Jurkat, Clone E6-1 (cell line): ENCODE results near the gene ZFAND2B. TPM values are rescaled to one million over a fixed set of nuclear protein-coding genes. Genes with fewer than 3 reads are reported as not detected.

Source experiments
- DNase-seq: peaks from one replicate; pipeline ENCODE4 v3.0.0-alpha.2; 2011; ENCODE audit warnings: low read depth, low spot score
- H3K4me3 ChIP-seq: 2 replicates; pipeline ENCODE4 v1.5.1; 2011; ENCODE audit warnings: mild to moderate bottlenecking, low read length, control low read depth, moderate library complexity
- polyA plus RNA-seq: library from polyadenylated mRNA; unstranded; fragments of >200 nt; gene quantifications from one replicate; pipeline ENCODE4 v1.2.1, GENCODE V29; 2012; ENCODE audit warnings: missing spikeins; ENCODE audit not compliant: insufficient read length, insufficient read depth

The ZFAND2B gene, protein sequence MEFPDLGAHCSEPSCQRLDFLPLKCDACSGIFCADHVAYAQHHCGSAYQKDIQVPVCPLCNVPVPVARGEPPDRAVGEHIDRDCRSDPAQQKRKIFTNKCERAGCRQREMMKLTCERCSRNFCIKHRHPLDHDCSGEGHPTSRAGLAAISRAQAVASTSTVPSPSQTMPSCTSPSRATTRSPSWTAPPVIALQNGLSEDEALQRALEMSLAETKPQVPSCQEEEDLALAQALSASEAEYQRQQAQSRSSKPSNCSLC
- 49.7 TPM for polyA plus RNA-seq

DNA sequence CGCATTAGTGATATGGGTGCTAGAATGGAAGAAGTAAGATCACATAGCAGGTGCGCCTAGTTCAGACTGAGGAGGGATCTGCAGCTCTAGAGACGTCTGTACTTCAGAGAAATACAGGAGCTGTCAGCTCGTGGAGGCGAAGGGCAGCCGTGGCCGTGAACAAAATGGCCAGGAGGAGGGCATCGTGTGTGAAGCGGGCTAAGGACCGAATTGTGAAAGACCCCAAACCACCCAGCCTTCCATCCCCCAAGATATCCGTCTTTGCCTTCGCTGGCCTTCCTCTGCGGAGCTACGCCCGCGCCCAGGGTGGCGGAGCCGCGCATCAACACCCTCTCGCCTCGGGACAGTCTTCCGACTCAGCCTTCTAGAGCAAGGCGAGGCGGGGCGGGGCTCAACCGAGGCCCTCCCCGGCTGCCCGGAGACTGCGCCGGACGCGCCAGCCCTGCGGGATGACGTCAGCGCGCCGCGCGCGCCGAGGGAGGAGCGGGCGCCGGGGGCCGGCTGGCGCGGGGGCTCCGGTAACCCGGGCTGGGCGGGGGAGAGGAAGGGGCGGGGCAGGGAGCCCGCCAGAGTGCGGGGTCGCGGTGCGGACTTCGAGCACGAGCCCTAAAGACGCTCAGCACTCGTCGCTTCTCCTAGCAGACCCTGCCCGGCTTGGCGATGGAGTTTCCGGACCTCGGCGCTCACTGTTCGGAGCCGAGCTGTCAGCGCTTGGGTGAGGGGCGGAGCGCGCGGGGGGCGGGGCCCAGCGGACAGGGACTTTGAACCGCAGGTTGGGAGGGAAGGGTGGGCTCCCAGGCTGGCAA lies at the start of gene ZFAND2B:
Gene ZFAND2B (plus strand): TSS at position 455 of the 806 bp plus-strand sequence. CDS start 206 bp downstream, at position 661.
- DNase-seq = peak; percentile 87
- peak within 1 kb of the TSS; percentile 60 for H3K4me3 ChIP-seq

DNA sequence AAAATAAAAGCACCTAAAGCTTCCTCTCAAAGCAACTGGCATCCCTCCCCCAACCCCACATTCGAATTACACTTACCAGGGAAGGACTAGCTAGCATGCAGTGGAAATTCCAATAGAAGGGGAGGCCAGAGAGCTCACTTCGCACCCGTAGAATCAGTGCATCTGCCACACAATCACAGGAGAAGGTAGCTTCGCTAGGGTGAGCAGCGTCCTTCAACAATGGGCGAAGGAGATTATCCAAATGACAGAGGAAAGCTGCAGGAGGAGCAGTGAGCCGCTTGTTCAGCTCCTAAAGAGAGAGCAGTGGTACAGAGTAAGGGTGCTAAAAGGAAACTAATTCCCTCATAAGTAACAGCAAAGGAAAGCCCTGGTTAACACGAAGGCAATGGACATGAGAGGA lies 49.2 kb upstream of the ZFAND2B start:
- no peak overlapping the region for H3K4me3 ChIP-seq
- DNase-seq = no peak

DNA sequence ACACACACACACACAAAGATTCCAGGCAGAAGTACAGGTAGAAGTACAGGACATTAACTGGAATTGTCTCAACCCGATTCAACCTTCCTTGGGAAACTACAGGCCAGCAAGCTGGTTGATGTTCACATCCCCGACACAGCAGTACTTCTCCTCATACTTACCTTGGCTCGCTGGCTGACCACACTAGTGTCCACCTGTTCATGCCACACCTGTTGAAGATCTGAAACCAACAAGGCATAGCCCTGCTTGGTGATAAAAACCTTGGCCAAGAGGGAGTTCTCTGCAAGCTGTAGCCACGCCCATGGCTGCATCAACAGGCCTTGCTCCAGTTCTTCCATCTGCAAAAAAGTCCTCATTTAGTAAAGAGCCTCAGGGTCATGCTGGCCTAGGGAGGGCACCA lies 48.6 kb upstream of the ZFAND2B start:
- DNase-seq = no peak
- no peak overlapping the region for H3K4me3 ChIP-seq

DNA sequence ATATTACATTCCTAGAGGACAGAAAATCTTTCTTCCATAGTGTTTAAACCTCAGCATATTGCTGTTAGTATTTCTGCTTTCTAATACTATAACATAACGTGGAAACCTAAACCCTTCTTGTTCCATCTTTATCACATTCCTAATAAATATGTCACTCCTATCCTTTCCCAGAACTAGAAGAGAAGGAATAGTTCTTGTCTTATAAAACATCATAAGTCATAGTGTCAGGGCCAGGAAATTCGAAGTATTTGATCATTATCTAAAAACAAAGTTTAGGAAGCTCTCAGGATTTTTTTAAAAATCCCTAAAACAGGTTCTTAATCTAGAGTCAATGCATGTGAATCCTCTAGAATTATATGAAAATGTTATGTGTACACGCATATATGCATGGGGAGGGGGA lies 48.0 kb upstream of the ZFAND2B start:
- no peak overlapping the region for H3K4me3 ChIP-seq
- DNase-seq = no peak

DNA sequence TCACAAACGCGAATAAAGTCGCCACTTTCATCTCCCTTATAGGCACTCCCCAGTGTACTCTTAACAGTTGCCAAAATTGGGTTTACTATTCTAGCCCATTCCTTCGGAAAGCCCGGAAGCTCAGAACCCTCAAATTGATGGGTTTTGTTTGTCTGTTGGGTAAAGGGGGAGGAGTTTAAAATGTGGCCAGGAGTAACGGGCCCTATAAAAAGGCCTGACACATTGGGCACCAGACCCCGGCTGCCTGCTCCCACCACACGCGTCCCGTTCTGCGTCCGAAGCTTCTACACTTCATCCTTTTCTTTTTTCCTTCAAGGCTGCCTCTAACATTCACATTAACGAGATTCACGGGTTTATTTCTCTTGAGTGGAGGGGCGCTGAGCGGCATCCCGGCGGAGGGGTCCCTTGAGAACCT lies 46.8 kb upstream of the ZFAND2B start:
- peak overlapping the region; percentile 69 for H3K4me3 ChIP-seq
- no peak for DNase-seq

DNA sequence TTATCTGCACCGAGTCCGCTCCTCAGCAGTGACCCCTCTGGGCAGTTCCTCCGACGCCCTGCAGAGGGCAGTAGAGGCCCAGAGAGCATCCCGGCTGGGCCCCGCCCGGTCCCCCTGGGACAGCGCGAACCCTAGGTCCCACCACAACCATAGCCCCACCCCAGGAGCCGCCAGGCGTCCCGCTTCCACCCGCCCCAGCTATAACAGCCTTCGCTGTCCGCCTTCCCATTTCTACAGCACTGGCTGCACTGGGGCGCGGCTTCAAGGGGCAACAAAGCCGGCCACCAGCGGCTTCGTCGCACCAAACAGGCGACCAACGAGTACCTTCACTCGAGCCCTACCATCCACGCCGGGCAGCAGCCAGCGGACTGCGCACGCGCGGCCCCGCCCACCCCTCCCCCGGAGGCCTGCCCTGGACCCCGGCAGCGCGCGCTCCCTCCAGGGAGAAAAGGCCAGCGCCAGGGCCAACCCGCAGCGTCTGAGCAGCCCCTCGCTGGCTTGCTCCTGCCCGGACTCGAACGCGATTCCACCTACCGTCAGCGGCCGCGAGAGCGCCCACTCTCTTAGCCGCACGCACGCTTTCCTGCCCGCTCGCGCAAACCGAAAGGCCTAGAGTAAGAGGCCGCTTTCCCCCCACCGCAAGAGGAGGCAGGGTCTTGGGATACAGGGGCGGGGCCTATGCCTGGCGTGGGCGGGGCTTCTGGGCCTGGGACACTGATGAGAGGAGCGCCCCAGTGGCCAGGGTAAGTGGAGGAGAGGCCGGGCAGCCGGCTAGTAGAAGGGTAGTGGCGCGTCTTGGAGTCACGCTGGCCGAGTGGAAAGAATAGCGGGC lies 46.2 kb upstream of the ZFAND2B start, which contains the start of gene NHEJ1:
Gene NHEJ1 (minus strand): TSS at position 630 of the 832 bp plus-strand sequence. CDS start 2,453 bp downstream, outside the sequence.
- H3K4me3 ChIP-seq = peak within 1 kb of the TSS; percentile 69
- peak; percentile 80 for DNase-seq

DNA sequence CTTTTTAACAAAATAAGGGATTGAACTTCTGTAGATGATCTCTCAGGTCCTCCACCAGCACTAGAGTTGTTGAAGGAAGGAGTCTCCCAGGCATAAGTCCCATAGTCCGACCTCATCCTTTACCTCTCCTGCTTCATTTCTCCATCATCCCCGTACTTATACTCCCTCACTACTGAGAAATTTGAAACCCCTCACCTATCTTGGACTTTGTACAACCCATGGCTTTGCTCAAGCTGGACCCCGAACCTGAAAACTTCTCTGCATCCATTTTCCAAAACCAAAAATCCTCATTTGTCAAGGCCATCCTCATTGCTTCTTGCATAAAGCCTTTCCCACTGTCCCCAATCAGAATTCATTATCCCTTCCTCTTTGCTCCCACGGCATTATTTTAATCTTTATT lies 45.5 kb upstream of the ZFAND2B start:
- H3K4me3 ChIP-seq = peak overlapping the region; percentile 69
- DNase-seq = no peak

DNA sequence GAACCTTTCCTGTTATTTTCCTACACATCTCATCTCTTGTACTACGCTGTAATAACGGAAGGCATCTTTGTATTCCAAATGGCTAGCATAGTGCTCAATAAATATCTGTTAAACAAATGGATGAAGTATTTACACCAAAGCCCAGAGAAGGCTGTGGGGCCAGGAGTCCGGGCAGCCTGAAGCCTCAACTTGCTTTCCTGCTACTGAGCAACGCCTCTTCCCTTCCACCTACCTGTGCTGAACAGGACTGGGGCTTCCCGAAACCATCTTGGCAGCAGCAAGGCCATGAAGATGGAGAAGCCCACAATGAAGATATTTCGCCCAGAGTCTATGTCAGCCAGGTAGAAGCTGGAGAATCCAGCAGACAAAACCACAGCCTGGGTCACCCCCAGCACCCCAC lies 43.4 kb upstream of the ZFAND2B start:
- no peak for DNase-seq
- H3K4me3 ChIP-seq = no peak overlapping the region

DNA sequence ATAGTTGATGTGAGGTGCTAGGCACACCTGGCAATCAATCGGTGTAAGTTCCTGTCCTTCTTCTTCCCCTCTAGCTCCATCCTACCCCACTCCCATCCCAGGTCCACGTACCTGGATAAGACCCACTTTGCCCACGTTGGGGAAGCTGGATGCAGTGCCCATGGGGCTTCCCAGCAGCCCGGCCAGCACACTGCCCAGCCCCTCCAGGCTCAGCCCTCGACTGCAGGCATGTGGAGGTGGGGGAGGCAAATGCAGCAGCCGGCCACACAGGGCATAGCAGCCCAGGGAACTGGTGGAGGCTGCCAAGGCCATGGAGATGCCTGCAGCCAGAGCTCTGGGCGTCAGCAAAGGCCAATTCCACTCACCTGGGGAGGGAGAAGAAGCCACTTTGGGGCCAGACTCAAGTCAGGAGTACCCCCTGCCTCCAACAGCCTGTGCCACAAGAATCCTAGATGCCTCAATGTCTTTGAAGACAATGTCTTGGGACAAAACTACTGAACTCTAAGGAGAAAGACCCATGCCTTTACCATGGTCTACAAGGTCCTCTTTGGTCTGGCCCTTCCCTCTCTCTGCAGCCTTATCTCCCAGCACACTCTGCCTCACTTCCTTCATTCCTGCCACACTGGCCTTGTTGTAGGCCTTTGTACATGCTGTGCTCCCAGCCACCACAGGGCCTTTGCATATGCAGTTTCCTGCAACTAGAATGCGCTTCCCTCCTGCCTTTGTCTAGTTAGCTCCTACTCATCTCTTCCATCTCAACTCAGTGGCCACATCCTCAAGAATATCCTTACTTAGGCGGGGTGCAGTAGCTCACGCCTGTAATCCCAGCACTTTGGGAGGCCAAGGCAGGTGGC lies 41.3 kb upstream of the ZFAND2B start:
- no peak for DNase-seq
- no peak overlapping the region for H3K4me3 ChIP-seq

DNA sequence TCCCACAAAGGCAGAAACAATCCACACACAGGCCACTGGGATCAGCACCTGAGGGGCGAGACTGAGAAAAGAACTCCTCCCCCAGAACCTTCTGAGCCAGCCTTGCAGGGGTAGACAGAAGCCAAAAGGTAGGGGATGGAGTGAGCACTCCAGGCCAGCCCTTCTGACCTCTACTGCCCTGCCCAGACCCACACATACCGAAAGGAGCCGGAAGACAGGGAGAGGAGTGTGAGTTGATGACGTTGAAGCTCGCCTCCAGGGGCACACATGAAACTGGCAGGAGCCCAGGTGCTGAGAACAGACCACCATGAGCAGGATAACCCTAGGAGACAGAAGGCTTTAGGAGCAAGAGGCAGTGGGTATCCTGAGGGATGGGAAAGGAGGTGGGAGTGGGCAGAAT lies 38.6 kb upstream of the ZFAND2B start:
- no peak for DNase-seq
- H3K4me3 ChIP-seq = no peak overlapping the region

DNA sequence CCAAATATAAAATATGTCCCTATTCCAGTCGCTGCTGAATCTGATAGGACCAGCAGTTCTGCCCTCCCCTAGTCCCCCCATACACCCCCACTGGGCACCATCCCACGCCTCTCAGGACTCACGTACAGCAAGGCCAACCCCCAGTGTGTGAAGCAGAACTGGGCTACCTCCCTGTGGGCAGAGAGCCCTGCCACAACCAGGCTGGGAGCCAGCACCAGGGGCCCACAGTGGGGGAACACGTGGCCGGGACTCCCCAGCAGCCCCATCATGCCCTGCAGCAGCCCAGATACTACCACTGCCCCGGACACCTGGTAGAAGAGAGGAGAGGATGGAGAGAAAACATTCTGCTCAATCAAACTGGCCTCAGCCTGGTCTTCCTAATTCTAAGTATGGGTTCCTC lies 38.1 kb upstream of the ZFAND2B start:
- no peak for DNase-seq

DNA sequence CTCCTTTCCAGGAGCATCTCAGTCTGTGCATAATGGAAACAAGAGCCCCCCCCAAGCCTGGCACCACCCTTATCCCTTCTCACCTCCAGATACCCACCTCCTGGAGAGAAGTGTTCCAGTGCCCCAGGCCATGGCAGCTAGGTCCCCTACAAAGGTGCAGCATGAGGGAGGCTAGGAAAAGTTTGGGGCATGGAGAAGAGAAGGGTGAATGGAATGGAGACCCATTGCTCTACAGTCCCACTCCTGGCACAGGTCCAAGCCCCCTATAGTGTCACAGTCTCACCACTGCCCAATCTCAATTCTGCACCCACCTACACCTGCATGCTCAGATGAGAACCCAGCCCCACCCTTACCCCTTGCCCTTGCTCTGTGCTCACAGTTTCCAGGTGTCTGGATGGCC lies 37.6 kb upstream of the ZFAND2B start:
- no peak for DNase-seq
- H3K4me3 ChIP-seq = no peak overlapping the region

More for the DNA sequence above, 38.1 kb upstream of the ZFAND2B start:
- H3K4me3 ChIP-seq = no peak overlapping the region

DNA sequence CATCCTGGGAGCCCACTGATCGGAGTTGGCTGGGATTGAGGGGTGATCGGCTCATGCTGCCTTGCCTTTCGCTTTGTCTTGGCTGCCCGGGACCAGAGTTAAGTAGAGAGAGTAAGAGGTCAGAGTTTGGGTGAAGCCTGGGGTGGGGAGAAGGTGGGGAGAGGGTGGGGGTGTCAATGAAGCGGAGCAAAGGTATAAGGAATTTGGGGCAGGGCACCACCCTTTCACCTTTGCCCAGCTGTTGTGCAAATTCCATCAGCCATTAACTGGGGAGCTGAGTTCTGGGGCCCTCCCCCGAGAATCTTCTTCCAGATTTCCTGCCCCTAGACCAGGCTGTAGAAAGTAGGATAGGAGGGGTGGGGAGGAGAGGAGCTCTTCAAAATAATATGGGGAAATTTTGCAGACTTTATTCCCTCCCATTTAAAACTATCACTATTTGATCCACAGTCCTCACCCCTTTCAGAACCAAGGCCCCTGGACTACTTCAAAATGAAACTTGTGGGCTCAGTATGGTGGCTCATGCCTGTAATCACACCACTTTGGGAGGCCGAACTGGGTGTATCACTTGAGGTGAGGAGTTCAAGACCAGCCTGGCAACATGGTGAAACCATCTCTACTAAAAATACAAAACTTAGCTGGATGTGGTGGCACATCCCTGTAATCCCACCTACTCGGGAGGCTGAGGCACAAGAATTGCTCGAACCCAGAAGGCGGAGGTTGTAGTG lies 36.5 kb upstream of the ZFAND2B start, which contains the start of gene SLC23A3:
Gene SLC23A3 (minus strand): TSS at position 100 of the 725 bp plus-strand sequence. CDS start 45 bp downstream, at position 55.
- no peak for DNase-seq
- no peak within 1 kb of the TSS for H3K4me3 ChIP-seq

DNA sequence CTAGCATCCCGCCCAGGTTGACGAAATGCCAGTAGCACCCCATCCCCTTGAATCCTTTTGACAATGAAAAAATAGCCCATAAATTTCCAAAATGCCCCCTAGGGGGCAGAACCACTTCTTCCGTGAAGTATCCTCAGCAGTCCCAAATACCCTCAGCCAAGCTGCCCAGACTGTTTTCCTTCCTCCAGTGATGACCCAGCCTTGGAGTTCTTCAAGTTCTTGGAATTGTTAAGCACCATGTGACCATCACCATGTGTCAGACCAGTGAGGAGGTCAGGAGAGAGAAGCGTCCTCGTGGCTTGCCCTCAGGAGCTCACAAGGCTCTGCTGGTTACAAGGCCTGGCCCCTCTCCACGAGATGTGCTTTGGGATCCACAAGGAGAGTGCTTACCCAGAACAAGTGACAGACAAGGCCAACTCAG lies 35.3 kb upstream of the ZFAND2B start:
- H3K4me3 ChIP-seq = no peak overlapping the region

DNA sequence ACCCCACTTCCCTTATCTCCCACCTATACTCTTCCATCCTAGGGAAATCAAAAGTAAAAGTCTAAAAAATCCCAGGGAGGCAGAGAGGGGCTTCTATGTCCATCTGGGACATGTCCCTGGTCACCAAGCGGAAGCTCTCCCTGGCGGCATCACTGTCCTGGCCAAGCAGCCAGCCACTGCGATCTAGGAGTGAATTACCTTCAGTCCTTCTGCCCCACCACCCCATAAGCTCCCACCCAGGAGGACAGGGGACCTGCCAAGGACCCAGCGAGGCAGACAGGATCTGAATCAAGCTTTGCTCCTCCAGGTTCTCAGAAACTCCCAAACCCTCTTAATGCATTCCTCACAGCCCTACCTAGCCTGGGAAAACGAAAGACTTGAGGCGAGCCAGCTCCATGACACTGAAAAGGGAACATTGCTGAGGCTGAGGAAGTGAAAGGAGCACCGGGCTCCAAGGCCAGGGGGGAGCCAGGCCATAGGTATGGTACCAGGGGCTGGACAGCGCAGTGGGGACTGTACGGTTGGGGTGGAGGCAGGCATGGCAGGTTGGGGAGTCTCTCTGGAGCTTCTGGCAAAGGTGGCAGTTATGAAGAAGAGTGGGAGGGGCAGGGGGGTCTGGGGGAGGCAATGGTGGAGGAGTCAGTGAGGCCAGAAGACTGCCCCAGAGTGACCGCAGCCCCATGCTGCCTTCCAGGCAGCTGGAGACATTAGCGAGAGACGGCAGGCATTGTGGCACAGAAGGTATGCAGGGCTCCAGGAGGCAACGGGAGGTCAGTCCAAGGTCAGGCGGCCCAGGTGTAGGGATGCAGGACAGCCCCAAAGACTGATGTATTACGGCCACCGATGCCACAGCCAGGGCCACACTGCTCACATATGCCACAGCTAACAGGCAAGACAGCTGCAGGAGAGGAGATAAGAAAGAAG lies 34.1 kb upstream of the ZFAND2B start:
- no peak overlapping the region for H3K4me3 ChIP-seq
- no peak for DNase-seq

More for the DNA sequence above, 35.3 kb upstream of the ZFAND2B start:
- DNase-seq = no peak

DNA sequence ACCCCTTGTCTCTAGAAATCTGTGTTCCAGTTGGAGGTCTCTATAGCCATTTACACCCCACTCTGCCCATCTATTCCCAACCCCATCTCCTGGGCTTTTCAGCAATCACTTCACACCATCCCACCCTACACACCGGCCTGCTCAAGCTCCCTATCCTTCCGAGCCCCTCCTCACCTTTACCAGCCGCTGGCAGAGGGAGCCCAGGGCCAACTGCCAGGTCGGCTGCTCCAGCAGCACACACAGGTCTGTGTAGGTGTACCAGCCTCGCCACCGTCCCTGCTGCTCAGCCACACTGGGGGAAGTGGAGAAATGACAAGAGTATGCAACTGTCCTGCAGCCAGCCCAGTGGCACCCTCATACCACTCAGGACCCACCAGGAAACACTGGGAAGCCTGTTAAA lies 33.4 kb upstream of the ZFAND2B start:
- DNase-seq = no peak
- no peak overlapping the region for H3K4me3 ChIP-seq

DNA sequence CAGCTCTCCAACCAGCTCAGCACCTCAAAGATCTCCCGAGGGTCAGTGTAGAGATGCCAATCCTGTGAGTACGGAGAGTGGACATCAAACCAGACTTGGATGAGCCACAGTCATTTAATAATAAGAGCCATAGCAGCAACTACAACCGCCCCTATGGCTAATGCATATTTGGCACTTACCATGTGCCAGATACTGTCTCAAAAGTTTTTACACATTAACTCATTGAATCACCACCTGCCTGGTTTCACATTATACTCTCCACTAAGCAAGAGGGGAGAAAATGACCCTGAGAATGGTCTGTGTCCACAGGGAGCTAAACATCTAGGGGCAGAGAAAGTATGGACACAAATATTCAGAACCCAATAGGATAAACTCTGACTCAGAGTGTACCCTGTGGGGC lies 32.4 kb upstream of the ZFAND2B start:
- no peak for DNase-seq
- no peak overlapping the region for H3K4me3 ChIP-seq
